NCI-H69 (cell line): ENCODE measurements around the gene CDC6.

Source experiments
- DNase-seq: peaks from one replicate; lab custom pipeline; 2025; lab: John Stamatoyannopoulos, UW

Gene CDC6, protein sequence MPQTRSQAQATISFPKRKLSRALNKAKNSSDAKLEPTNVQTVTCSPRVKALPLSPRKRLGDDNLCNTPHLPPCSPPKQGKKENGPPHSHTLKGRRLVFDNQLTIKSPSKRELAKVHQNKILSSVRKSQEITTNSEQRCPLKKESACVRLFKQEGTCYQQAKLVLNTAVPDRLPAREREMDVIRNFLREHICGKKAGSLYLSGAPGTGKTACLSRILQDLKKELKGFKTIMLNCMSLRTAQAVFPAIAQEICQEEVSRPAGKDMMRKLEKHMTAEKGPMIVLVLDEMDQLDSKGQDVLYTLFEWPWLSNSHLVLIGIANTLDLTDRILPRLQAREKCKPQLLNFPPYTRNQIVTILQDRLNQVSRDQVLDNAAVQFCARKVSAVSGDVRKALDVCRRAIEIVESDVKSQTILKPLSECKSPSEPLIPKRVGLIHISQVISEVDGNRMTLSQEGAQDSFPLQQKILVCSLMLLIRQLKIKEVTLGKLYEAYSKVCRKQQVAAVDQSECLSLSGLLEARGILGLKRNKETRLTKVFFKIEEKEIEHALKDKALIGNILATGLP

DNA sequence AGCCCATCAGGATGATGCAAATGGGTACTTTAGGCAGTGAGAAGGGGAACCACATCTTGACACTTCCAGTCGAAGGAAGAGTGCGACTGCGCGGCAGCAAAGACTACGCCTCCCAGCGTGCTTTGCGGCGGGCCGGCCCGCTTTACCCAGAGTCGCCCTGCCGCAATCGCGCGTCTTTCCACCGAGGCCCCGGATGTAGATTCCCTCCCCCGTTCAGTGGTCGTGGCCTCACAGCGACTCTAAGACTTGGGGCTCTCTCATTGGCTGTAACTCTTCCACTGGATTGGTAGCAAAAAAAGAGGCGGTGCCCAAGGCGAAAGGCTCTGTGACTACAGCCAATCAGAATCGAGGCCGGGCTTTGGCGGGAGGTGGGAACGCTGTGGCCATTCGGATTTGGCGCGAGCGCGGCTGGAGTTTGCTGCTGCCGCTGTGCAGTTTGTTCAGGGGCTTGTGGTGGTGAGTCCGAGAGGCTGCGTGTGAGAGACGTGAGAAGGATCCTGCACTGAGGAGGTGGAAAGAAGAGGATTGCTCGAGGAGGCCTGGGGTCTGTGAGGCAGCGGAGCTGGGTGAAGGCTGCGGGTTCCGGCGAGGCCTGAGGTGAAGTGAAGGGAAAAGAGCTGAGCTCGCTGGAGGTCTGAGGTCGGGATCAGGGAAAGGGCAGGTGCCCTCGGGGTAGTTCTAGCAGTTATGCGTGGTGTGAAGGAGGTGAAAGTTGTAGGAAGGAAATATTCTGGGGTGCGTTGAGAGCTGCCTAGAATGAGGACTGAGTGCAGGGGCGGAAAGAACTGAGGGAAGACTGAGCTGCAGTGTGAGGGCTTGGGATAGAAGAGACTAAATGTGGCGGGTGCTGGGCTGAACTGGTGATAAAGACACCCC is at the start of gene CDC6:
Gene CDC6 (plus strand): TSS at position 386 of the 876 bp plus-strand sequence. CDS start 1,542 bp downstream, outside the sequence.
- peak; percentile 98 for DNase-seq

DNA sequence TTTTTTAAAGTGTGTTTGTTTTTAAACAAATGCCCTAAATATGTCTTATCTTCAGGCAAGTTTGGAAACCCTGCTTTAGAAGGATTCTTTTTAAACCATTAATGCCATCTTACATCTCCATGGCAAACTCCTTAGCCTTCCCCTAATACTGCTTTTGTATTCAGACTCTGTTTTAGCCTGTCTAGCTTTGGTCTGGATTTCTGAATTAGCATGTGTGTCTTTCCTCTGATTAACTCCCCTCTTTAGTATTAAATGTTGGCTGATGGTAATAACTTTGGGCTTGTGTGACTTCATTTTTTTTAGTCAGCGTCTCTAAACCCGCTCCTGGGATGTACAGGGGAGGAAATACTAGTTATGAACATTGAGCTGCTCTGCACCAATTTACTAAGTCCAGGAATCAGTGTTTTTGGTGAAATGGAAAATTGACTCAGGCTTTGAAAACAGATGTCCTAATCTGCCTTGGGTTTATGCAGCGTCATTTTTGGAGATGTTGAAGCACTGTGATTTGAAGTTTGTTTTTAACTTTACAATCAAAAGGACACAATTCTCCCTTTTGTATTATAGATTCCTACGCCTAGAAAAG is 46.3 kb upstream of the CDC6 start:
- no peak for DNase-seq

DNA sequence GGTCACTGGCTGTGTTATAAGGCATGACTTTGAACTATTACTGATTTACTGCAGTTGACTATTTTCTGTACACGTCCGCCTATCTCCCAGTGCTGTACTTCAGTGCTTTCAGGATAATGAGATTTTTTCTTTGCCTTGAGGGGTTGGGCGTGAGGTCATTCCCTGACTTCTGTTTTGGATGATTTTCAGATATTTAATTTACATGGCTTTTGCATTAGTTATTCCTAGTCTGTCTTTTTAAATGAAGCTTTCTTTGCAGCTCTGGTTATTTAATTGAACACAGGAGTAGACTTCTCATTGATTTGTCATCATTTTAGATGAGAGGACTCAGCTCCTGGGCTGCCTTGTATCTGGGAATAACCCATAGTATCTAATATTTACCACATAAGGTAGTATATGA is 44.9 kb upstream of the CDC6 start:
- DNase-seq: no peak

DNA sequence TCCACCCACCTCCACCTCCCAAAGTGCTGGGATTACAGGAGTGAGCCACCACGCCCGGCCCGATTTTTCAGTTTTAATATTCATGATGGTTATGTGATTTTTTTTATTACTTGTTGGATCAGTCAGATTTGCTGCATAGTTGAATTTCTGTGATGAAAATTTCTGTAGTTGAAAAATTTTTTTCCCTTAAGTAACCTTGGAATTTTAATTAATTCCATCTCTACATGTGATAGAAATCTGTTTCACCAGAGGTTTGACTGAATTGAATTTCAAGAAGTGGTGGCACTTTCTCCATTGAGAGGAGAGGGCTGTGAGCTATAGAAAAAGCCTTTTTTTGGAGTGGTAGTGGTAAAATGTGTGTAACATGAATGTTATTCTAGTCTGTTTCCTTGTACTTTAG is 43.9 kb upstream of the CDC6 start:
- no peak for DNase-seq

DNA sequence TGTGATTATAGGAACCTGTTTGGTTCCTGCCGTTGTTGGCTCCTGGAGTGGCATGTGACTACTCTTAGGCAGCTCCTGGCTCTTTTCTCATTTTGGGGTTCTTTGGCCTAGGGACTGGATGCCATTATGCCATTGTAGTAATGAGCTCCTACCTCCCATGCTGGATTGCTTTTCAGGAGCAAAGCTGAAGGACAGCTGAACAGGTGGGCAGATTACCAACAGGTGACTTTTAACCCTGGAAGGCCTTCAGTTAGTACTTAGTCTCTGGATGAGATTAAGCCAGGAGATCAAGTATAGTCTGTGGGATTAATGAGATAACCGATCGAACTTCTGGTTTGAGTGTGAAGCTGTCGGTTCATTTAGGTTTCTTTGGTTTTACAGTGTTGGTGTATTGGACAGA is 43.4 kb upstream of the CDC6 start:
- no peak for DNase-seq

DNA sequence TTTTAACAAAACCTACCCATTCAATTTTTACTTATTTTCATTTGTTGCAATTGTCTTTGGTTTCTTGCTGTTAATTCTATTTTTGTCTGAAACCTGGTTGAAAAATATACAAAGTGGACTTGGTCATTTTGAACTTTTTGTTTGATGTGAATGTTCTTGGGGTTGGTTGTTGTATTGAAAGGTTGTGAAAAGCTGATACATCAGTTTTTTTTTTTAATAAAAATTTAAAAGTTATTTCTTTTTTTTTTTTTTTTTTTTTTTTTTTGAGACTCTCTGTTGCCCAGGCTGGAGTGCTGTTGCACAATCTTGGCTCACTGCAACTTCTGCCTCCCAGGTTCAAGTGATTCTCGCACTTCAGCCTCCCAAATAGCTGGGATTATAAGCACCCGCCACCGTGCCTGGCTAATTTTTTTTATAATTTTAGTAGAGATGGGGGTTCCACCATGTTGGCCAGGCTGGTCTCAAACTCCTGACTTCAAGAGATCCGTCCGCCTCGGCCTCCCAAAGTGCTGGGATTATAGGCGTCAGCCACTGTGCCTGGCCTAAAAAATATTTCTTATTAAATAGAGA is 39.7 kb upstream of the CDC6 start:
- no peak for DNase-seq

DNA sequence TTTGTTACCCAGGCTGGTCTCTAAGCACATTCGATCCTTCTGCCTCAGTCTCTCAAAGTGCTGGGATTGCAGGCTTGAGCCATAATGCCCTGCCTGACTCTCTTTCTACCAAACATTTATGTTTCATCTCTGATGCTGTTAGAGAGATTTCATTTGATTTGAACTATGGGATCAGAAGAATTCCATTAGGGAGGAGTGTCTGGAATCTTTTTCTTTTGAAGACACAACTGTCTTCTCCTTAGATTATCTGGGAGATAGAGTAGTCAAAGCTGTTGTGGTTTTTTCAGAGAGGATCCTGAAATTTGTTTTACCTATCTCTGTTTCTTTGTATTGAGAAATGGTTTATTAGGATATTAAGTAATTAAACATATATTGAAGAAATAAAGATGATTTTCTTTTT is 39.2 kb upstream of the CDC6 start:
- DNase-seq: no peak

DNA sequence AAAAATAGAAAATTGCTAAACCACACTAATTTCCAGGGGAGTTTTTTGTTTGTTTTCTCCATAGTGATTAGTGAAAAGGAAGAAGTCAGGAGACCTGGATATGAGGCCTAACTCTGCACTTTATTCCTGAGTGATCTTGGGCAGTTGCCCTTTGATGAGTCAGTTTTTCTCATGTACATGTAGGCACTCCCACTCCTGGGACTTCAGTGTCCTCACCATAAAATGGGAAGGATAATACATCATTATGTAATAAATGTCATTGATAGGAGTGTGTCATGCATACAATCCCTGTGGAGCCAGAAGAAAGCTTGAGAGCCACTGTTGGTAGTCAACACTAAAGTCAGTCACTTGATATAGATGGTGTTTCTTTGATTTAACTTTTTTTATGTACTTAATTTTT is 36.1 kb upstream of the CDC6 start:
- peak; percentile 54 for DNase-seq

DNA sequence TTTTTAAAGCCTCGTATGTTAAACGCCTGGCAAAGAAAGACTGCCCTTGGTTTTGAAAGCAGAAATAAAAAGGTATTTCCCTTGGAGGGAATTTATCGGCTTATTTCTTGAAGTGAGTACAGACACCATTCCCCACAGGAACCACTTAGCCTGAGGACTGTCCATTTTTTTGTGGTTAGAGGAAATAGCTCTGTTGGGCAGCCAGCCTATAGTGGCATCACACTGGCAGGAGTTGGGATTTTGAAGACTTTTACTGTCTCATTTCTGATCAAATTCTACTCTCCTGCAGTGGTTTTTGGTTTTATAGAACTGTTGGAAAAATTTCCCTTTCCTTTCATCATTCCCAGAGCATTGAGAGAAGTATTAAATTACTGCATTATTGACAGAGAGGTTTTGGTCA is 34.1 kb upstream of the CDC6 start:
- no peak for DNase-seq

DNA sequence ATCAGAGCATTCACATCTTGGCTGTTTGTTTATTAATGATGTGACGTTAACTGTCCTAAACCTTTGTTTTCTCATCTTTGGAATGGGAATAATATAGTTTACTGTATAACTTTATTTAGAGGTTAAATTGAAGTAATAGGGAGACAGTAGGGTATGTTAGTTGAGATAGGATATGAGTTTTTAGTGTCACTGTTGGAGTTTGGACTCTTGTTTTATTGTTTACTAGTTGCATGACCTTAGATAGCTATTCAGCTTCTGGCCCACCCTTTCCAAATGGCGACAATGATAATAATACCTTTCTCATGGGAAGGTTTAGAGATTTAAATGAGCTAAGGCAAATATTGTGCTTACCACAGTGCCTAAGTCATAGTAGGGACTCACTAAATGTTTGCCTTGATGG is 28.2 kb upstream of the CDC6 start:
- DNase-seq: no peak

DNA sequence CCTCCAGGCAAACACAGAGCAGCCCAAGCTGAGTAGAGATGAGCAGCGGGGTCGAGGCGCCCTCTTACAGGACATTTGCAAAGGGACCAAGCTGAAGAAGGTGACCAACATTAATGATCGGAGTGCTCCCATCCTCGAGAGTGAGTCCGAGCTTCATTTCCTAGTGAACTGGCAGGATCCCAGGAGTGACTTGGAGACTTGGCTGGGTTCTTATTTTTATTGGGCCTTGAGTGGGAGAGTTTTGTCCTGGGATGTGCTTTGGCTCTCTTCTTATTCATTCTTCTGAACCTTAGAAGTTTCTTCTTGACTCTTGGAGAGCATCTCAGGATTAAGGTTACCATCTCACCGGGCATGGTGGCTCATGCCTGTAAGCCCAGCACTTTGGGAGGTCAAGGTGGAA is 27.2 kb upstream of the CDC6 start:
- no peak for DNase-seq

DNA sequence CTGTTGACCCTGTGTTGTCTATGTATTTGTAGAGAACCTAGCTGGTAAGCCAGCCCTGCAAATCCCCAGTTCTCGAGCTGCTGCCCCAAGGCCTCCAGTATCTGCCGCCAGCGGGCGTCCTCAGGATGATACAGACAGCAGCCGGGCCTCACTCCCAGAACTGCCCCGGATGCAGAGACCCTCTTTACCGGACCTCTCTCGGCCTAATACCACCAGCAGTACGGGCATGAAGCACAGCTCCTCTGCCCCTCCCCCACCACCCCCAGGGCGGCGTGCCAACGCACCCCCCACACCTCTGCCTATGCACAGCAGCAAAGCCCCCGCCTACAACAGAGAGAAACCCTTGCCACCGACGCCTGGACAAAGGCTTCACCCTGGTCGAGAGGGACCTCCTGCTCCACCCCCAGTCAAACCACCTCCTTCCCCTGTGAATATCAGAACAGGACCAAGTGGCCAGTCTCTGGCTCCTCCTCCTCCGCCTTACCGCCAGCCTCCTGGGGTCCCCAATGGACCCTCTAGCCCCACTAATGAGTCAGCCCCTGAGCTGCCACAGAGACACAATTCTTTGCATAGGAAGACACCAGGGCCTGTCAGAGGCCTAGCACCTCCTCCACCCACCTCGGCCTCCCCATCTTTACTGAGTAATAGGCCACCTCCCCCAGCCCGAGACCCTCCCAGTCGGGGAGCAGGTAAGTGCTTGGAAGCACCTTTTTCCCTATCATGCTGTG is 23.1 kb upstream of the CDC6 start:
- no peak for DNase-seq

DNA sequence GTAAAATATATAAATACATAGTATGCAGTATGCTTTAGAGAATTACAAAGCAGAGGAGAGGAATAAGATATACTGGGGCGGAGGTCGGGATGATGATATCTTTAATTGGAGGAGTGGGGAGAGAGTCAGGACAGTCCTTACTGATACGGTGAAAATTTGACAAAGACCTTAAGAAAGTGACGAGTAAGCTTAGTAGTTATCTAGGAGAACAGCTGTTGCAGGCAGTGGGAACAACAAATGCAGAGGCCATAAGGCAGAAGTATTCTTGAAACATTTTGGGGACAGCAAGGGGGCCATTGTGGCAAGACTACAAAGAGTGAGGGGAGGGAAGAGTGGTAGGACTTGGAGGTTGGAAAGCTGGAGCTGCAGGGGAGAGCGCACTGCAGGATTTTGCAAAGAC is 22.3 kb upstream of the CDC6 start:
- DNase-seq: no peak

DNA sequence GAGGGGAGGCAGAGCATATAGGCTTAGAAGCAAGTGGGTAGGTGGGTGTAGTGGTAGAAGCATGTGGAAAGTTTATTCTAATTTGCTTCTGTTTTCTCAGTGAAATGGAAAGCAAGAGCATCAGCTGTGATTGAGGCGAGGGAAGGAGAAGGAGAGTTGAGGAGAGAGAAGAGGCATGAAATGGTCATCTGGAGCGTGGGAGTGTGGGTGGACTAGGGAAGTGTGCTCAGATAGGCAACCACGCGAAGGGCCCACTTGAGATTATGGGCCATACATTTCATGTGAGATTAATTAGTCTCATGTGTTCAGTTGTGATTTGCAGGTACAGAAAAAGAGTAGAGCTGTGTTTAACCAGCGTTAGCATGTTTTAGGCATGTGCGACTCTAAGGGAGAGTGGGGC is 20.8 kb upstream of the CDC6 start:
- no peak for DNase-seq

DNA sequence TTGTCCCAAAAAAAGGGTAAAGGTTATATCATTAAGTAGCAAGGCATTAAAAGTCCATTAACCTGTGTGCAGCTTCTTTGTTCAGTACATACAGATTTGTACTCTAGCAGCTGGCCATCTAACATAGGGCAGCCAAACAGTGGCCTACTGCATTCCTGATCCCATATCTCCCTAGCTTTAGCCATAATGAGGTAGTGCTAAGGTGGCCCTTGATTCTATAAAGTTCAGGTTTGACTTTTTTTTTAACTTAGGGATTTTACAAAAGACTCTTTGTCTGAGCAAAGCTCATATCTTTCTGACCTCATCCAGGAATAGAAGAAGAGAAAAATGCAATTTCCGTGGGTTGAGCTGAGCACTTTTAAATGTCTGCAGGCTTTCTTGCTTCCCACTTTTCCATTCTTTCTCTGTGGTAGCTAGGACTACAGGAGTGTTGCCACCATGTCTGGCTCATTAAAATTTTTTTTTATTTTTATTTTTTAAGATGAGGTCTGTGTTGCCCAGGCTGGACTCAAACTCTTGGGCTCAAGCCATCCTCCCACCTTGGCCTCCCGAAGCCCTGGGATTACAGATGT is 19.5 kb upstream of the CDC6 start:
- DNase-seq: no peak

DNA sequence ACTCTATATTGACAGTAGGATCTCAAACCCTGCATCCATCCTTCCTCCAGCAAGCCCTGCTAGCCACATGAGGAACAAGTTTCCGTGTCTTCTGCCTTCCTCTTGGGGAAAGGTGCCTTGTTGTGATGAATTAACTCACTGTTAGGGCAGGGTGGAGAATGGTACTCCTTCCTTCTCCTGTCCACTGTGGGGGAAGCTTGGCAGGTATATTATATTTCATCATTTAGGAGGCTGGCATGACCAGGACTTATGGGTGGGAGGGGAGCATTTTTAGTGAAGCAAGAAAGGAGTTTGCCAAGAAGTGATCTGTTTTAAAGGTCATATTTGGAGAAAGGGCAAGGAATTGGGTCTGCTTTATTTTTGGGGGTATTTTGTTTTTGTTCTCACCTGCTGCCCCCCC is 9.3 kb upstream of the CDC6 start:
- DNase-seq: no peak

DNA sequence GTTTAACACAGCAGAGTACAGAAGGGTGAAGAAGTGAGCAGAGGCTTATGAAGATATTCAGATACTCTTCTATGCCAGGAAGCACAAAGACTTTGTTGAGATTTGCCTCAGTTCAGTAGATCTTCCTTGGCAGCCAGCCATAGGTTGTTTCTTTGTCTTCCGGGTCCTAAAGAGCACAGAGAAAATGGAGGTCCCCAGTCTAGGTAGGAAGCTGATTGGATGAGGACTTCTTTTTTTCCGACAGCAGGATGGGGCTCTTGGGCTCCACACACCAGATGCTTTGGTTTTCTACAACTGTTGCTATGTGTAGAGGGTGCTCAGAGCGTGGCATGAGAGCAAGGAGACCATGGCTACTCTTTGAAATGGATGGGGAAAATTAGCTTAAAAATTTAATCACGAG is 8.3 kb upstream of the CDC6 start:
- no peak for DNase-seq

DNA sequence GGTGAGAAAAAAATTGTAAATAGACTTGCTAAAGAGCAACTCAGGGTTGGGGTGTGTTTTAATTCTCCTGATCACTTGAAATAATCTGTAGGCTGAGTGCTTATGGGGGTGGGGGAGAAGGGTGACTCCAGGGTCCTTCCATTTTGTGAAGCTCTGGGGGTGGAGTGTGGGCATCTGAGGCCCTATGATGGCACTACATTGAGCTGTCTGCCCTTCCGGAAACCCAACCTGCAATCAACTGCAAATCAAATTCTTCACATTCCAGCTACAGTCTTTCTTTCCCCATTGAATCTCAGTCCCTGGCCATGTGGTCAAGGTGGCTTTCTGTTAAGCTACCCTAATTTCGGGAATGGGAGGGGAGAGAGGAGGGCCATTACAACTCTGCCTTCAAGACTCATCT is 6.0 kb upstream of the CDC6 start:
- DNase-seq: no peak

DNA sequence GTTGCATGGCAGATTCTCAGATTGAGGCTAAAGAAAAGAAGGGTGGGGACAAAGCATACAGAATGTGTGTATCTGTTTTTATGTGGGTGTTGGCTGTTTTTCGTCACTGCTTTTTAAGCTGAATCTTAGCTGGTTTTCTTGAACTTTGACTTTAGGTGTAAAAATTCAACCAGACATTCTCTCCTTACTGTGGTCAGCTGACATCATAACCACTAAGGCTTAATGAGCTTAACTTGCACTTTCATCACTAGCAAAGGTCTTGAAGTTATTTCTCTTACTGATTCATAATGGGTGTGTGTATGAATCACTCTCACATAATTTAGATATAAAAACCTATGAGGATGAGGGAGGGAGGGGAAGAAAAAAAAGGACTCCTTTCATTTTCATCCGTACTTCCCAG is 4.0 kb upstream of the CDC6 start:
- no peak for DNase-seq

DNA sequence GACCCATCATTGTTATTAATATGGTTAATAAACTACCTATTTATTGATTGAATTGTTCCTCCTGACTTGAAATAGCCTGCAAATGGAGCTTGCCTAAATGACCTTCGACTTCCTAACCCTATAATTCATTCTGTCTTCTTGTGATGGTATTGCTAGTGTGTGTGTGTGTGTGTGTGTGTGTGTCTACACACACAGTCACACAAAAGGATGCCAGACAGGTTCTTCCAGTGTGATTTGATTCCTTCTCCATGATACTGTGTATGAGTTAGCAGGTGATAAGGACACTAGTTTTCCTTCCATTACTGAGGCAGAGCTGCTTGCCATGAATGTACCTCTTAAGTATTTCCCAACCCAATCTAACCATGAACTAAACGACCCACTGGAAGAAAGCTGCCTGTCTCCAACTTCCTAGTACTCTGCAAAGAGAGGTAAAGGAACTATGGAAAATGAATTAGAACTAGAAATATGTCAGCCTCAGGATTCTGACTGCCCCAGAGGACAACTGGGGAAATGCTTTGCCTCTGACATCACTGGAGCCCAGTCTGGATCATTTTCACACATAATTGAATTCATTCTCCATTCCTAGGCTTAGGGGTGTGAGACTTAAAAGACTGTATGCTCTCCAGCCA is 3.5 kb upstream of the CDC6 start:
- DNase-seq: no peak

DNA sequence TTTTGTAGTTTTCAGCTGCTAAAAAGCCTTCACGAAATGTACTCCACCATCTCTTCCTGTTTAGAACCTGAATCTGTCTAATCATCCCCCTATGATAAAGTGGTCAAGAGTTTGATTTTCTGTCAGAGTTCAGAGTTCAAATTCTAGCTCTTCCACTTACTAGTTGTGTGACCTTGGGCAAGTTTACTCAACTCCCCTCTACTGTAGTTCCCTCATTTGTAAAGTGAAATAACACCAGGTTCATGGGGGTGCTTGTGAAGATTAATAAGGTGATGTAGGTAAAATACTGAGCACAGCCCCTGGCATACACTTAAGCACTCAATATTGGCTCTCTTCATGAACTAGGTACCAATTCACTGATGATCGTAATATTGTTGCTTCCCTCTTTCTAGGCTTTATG is 1.2 kb upstream of the CDC6 start:
- no peak for DNase-seq
